Measurements from ENCODE around the gene EDRF1. TPM values are rescaled to one million over a fixed set of nuclear protein-coding genes. Genes with fewer than 3 reads are reported as not detected.
"Not testable (repeated sequence)": the region's sequence is repeated elsewhere in the genome, so short reads cannot be mapped to it uniquely, and the experiment has no call there.

EDRF1 gene
- total RNA-seq, 4 donors from 2014 or later = 20.1 to 29.0 (median 24.3) TPM

DNA sequence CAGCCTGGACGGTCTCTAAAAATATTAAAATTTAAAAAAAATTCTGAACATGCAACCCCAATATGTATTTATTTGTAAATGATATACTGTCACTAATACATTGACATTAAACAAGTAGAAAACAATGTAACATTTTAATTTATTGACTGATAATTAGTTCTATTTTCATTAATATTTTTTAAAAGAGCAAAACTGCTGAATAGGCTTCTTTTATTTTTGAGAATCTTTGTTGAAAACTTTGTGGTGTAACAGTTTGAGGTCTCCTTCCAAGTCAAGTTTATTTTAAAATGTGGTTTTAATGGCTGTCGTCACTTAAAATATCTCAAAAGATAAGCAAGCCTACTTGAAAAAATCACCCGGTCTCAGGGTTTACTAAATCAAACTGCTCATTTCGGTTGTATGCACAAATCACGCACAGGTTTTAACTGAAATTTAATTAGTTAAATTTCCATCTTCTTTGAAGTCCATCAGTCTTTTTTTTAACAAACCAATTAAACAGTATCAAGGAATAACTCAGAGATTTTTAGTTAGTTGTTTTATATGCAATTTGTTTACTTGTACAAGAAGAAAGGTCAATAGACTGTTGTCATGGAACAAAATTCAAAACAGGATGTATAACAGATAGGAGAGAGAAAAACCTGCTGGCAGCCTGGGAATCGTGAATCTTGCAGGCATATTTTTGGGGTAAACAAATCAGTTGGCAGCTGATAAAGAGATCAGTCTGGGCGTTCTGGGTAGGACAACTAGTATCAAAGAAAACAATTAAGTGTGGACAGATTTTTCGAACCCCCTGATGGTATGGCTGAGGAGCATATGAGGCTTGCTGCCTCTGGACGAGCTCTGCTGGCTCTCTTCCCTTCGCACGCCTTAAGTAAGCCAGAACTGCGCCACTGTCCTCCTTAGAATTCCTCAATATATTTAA, 9.7 kb upstream of the EDRF1 start:
- DNase-seq (ENCODE audit: low spot score in 2 of 2) = no peak
- Histone ChIP-seq H3K4me1 (no peaks in the 10 kb centered on the region), H3K27me3 (no peaks in the 10 kb centered on the region), H3K4me3 (no peak overlapping the region), H3K9me3 (peaks cover 0 to 38% (median 3%) of the 10 kb centered on the region in 4 donors), H3K27ac (no peak overlapping the region), H3K36me3 (peaks cover 0 to 14% (median 0%) of the 10 kb centered on the region in 3 donors)
- 64 to 66% methylated on average over 12 of the region's 12 CpGs for WGBS, 2 donors
- TF ChIP-seq POLR2A (IDR thresholded peaks at IDR 0.05) (no peak), EP300 (IDR thresholded peaks at IDR 0.05) (no peak)
- TF ChIP-seq, protein P1, sequence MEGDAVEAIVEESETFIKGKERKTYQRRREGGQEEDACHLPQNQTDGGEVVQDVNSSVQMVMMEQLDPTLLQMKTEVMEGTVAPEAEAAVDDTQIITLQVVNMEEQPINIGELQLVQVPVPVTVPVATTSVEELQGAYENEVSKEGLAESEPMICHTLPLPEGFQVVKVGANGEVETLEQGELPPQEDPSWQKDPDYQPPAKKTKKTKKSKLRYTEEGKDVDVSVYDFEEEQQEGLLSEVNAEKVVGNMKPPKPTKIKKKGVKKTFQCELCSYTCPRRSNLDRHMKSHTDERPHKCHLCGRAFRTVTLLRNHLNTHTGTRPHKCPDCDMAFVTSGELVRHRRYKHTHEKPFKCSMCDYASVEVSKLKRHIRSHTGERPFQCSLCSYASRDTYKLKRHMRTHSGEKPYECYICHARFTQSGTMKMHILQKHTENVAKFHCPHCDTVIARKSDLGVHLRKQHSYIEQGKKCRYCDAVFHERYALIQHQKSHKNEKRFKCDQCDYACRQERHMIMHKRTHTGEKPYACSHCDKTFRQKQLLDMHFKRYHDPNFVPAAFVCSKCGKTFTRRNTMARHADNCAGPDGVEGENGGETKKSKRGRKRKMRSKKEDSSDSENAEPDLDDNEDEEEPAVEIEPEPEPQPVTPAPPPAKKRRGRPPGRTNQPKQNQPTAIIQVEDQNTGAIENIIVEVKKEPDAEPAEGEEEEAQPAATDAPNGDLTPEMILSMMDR (IDR thresholded peaks at IDR 0.05) = no peak

DNA sequence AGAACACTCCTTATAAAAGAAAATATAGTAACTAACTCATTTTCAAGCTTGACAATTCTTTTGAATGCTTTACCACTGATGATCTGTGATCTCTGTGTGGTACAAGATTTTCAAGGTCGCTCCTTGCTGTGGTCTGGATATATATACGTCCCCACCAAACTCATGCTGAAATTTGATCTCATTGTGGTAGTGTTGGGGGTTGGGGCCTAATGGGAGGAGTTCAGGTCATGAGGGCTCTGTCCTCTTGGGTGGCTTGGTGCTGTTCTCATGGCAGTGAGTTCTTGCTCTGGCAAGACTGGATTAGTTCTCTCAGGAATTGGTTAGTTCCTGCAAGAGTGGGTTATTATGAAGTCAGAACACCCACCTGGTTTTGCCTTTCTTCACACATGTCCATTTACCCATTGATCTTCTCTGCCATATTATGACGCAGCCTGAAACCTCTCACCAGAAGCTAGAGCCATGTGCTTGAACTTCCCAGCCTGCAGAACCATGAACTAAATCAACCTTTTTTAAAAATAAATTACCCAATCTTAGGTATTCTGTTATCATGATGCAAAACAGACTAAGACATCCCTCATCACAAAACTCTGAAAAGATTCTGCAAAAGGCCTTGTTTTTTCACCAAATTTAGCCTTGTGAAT, 8.3 kb upstream of the EDRF1 start:
- Histone ChIP-seq H3K36me3 (peaks cover 0 to 12% (median 0%) of the 10 kb centered on the region in 3 donors), H3K4me1 (no peaks in the 10 kb centered on the region), H3K4me3 (no peak overlapping the region), H3K27ac (no peak overlapping the region), H3K27me3 (no peaks in the 10 kb centered on the region), H3K9me3 (peaks cover 0 to 47% (median 3%) of the 10 kb centered on the region in 4 donors)
- 76 to 77% methylated on average over 3 of the region's 3 CpGs for WGBS, 2 donors
- DNase-seq (ENCODE audit: low spot score in 2 of 2) = no peak
- TF ChIP-seq POLR2A (IDR thresholded peaks at IDR 0.05) = no peak
- no peak for TF ChIP-seq EP300 (IDR thresholded peaks at IDR 0.05)
- TF ChIP-seq, protein P1 (IDR thresholded peaks at IDR 0.05) = no peak

DNA sequence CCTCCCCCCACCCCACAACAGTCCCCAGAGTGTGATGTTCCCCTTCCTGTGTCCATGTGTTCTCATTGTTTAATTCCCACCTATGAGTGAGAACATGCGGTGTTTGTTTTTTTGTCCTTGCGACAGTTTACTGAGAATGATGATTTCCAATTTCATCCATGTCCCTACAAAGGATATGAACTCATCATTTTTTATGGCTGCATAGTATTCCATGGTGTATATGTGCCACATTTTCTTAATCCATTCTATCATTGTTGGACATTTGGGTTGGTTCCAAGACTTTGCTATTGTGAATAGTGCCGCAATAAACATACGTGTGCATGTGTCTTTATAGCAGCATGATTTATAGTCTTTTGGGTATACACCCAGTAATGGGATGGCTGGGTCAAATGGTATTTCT, 4.8 kb upstream of the EDRF1 start:
- 95 to 100% methylated on average over 4 of the region's 4 CpGs for WGBS, 2 donors
- peaks cover 0 to 57% (median 3%) of the 10 kb centered on the region in 4 donors for H3K9me3 ChIP-seq
- not testable (repeated sequence) for DNase-seq (ENCODE audit: low spot score in 2 of 2); H3K27ac ChIP-seq; H3K4me3 ChIP-seq; H3K4me1 ChIP-seq; H3K27me3 ChIP-seq; H3K36me3 ChIP-seq

DNA sequence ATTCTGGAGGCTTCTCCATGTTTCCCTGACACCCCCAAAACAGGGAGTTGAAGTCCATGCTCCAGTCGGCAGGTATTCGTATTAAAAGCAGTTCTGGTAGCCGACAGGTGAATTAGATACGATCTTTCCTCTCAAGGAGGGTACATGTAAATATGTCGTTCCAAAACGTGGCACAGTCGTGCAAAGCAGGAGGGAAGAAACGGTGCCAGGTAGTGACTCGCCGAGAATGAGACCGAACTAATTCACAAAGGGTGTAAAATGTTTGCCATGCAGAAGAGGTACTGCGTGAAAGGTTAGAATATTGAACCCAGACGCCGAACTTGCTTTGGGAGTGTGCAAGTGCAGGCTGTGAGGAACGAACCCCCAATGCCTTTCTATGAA, 483 bp downstream of the EDRF1 start:
- peak overlapping the region; percentile 74 to 96 (median 90) for H3K27ac ChIP-seq

DNA sequence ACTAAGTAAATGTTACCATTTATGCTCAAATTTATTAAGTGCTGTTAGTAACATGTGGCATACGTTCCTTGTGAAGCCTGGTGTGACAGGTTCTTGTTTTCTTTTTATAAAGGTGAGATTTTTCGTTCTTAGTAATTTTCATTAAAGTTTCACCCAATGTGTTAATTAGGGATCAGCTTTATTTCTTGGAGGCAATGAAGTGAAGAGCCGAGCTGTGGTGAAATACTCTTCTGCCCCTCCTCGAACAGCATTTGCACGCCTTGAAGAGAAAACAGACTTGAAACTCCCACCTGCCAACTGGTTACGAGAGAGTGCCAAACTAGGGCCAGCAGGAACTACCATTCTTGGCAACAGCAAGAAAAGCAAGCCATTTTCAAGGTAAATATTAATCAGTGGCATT, 1.5 kb downstream of the EDRF1 start:
- H3K4me1 ChIP-seq = peaks cover 0 to 31% (median 14%) of the 10 kb centered on the region in 4 donors
- WGBS, 2 donors = 88 to 93% methylated on average over 6 of the region's 6 CpGs
- peaks cover 0 to 10% (median 0%) of the 10 kb centered on the region in 4 donors for H3K9me3 ChIP-seq
- H3K27ac ChIP-seq = no peak overlapping the region
- H3K4me3 ChIP-seq = no peak overlapping the region
- peaks cover 0 to 44% (median 12%) of the 10 kb centered on the region in 3 donors for H3K36me3 ChIP-seq
- H3K27me3 ChIP-seq = no peaks in the 10 kb centered on the region
- TF ChIP-seq POLR2A (IDR thresholded peaks at IDR 0.05) = no peak
- TF ChIP-seq, protein P1 (IDR thresholded peaks at IDR 0.05) = no peak
- TF ChIP-seq EP300 (IDR thresholded peaks at IDR 0.05) = no peak
- DNase-seq (ENCODE audit: low spot score in 2 of 2) = no peak

More for the DNA sequence above, 483 bp downstream of the EDRF1 start:
- 0 to 2% methylated on average over 15 of the region's 15 CpGs for WGBS, 2 donors
- TF ChIP-seq POLR2A (IDR thresholded peaks at IDR 0.05) (no peak), EP300 (IDR thresholded peaks at IDR 0.05) (no peak)
- TF ChIP-seq, protein P1 (IDR thresholded peaks at IDR 0.05) = no peak
- Histone ChIP-seq H3K4me1 (peaks cover 0 to 31% (median 14%) of the 10 kb centered on the region in 4 donors), H3K9me3 (peaks cover 0 to 18% (median 0%) of the 10 kb centered on the region in 4 donors), H3K36me3 (peaks cover 0 to 34% (median 7%) of the 10 kb centered on the region in 3 donors), H3K27me3 (no peaks in the 10 kb centered on the region), H3K4me3 (peak overlapping the region; percentile 71 to 100 (median 96))
- no peak for DNase-seq (ENCODE audit: low spot score in 2 of 2)
